Suprapubic skin (tissue), 4 donors: Measurements from ENCODE around the gene TUBA1A. TPM values are rescaled to one million over a fixed set of nuclear protein-coding genes. Genes with fewer than 3 reads are reported as not detected.

Experiments
- DNase-seq, 2 donors: peaks; one replicate each; pipeline ENCODE4 v3.0.0-alpha.2; 2019; ENCODE audit warnings: low spot score in 2 of 2
- H3K27ac ChIP-seq: fragments of 200-600 bp; sonication (generic); one replicate; pipeline ENCODE4 v1.5.1; 2019
- H3K27me3 ChIP-seq: fragments of 200-600 bp; sonication (generic); one replicate; pipeline ENCODE4 v1.5.1; 2019
- H3K36me3 ChIP-seq: fragments of 200-600 bp; sonication (generic); one replicate; pipeline ENCODE4 v1.5.1; 2019
- H3K4me1 ChIP-seq: fragments of 200-600 bp; sonication (generic); one replicate; pipeline ENCODE4 v1.5.1; 2019
- H3K4me3 ChIP-seq: fragments of 200-600 bp; sonication (generic); one replicate; pipeline ENCODE4 v1.5.1; 2019; ENCODE audit warnings: mild to moderate bottlenecking
- H3K9me3 ChIP-seq: fragments of 200-600 bp; sonication (generic); one replicate; pipeline ENCODE4 v1.5.1; 2019
- CTCF ChIP-seq, 2 donors: fragments of 200-600 bp in 1 of 2; fragments of 450-650 bp in 1 of 2; sonication (generic) in 1 of 2; IDR thresholded peaks; one replicate each; pipeline ENCODE4 v1.5.1; 2016 to 2019; ENCODE audit warnings: antibody characterized with exemption in 2 of 2, mild to moderate bottlenecking in 1 of 2, moderate library complexity in 1 of 2
- EP300 ChIP-seq: sonication (generic); formaldehyde crosslinking; IDR thresholded peaks from one replicate; pipeline ENCODE4 v1.6.1; 2017; ENCODE audit warnings: antibody characterized with exemption
- POLR2A ChIP-seq, 2 donors: fragments of 450-650 bp; IDR thresholded peaks; one replicate each; pipeline ENCODE4 v1.6.1; 2017; ENCODE audit warnings: antibody characterized with exemption in 2 of 2, mild to moderate bottlenecking in 2 of 2, moderate library complexity in 2 of 2
- POLR2AphosphoS5 ChIP-seq, 3 donors: sonication (generic); formaldehyde crosslinking; IDR thresholded peaks; one replicate each; pipeline ENCODE4 v1.6.1; 2017; ENCODE audit warnings: antibody characterized with exemption in 3 of 3
- WGBS: methylation state at CpG from one replicate; pipeline ENCODE4 v1.1.5; 2018; 5-methylcytosine and 5-hydroxymethylcytosine counted together
- total RNA-seq, 4 donors: library from RNA; depleted of rRNA; stranded (reverse); fragments of >200 nt; gene quantifications; one replicate each; pipeline ENCODE4 v1.1.0, GENCODE V29; 2016

TUBA1A gene
- total RNA-seq, 4 donors from 2014 or later = 70.0 to 251 (median 181) TPM

GRCh38 chr12:49230805-49231194 is 41.9 kb upstream of the TUBA1A start:
- Histone ChIP-seq H3K36me3 (no peaks in the 10 kb centered on the region), H3K27ac (no peak overlapping the region), H3K4me1 (peaks cover 22% of the 10 kb centered on the region), H3K27me3 (no peaks in the 10 kb centered on the region), H3K4me3 (no peak overlapping the region), H3K9me3 (no peaks in the 10 kb centered on the region)
- DNase-seq = no peak
- WGBS = 59% methylated on average over 3 of the region's 3 CpGs
- TF ChIP-seq POLR2AphosphoS5 (IDR thresholded peaks at IDR 0.05) (no peak), CTCF (IDR thresholded peaks at IDR 0.05) (no peak), POLR2A (IDR thresholded peaks at IDR 0.05) (no peak), EP300 (no peak)

- WGBS = 74% methylated on average over 6 of the region's 6 CpGs
- Histone ChIP-seq H3K4me3 (no peak overlapping the region), H3K9me3 (no peaks in the 10 kb centered on the region), H3K4me1 (peaks cover 26% of the 10 kb centered on the region), H3K27me3 (no peaks in the 10 kb centered on the region), H3K36me3 (no peaks in the 10 kb centered on the region), H3K27ac (no peak overlapping the region)
- DNase-seq = no peak
- no peak for TF ChIP-seq EP300
- no peak for TF ChIP-seq POLR2AphosphoS5 (IDR thresholded peaks at IDR 0.05)
- TF ChIP-seq CTCF (IDR thresholded peaks at IDR 0.05) = no peak
Observed at GRCh38 chr12:49230176-49230804, 41.4 kb upstream of the TUBA1A start.

GRCh38 chr12:49228653-49229052 is 39.8 kb upstream of the TUBA1A start:
- WGBS = 92% methylated on average over 3 of the region's 3 CpGs
- no peaks in the 10 kb centered on the region for H3K9me3 ChIP-seq
- no peaks in the 10 kb centered on the region for H3K27me3 ChIP-seq
- H3K4me1 ChIP-seq = peaks cover 19% of the 10 kb centered on the region
- no peak overlapping the region for H3K27ac ChIP-seq
- DNase-seq = no peak
- H3K4me3 ChIP-seq = no peak overlapping the region
- no peaks in the 10 kb centered on the region for H3K36me3 ChIP-seq
- TF ChIP-seq POLR2AphosphoS5 (IDR thresholded peaks at IDR 0.05) (no peak), CTCF (IDR thresholded peaks at IDR 0.05) (no peak), EP300 (no peak), POLR2A (IDR thresholded peaks at IDR 0.05) (no peak)

- TF ChIP-seq POLR2A (IDR thresholded peaks at IDR 0.05) = no peak
- no peak for TF ChIP-seq CTCF (IDR thresholded peaks at IDR 0.05)
- TF ChIP-seq POLR2AphosphoS5 (IDR thresholded peaks at IDR 0.05) = no peak
- no peak for TF ChIP-seq EP300
- H3K27me3 ChIP-seq = no peaks in the 10 kb centered on the region
- H3K36me3 ChIP-seq = no peaks in the 10 kb centered on the region
- H3K9me3 ChIP-seq = no peaks in the 10 kb centered on the region
- no peak for DNase-seq
- no peak overlapping the region for H3K27ac ChIP-seq
- H3K4me3 ChIP-seq = no peak overlapping the region
- 95% methylated on average over 3 of the region's 3 CpGs for WGBS
- H3K4me1 ChIP-seq = peaks cover 12% of the 10 kb centered on the region
Observed at GRCh38 chr12:49227713-49228112, 38.8 kb upstream of the TUBA1A start.

GRCh38 chr12:49225576-49226166 is 36.8 kb upstream of the TUBA1A start:
- Histone ChIP-seq H3K36me3 (no peaks in the 10 kb centered on the region), H3K4me1 (peaks cover 12% of the 10 kb centered on the region), H3K4me3 (no peak overlapping the region), H3K27ac (no peak overlapping the region), H3K9me3 (no peaks in the 10 kb centered on the region), H3K27me3 (no peaks in the 10 kb centered on the region)
- no peak for TF ChIP-seq CTCF (IDR thresholded peaks at IDR 0.05)
- no peak for TF ChIP-seq POLR2AphosphoS5 (IDR thresholded peaks at IDR 0.05)
- no peak for TF ChIP-seq POLR2A (IDR thresholded peaks at IDR 0.05)
- TF ChIP-seq EP300 = no peak
- 69% methylated on average over 7 of the region's 7 CpGs for WGBS
- no peak for DNase-seq
